Sigmoid colon (tissue), 4 donors: ENCODE measurements around the gene PAK1.

ENCODE experiments used
- CTCF ChIP-seq, 4 experiments: fragments of 450-650 bp in 3 of 4; fragments of 200-600 bp in 1 of 4; IDR thresholded peaks; one replicate each; pipeline ENCODE4 v1.5.1; 2016 to 2019; ENCODE audit warnings: antibody characterized with exemption in 4 of 4, mild to moderate bottlenecking in 3 of 4, moderate library complexity in 2 of 4
- EP300 ChIP-seq, 4 donors: sonication (generic); formaldehyde crosslinking; IDR thresholded peaks; one replicate each; pipeline ENCODE4 v1.6.1; 2017; ENCODE audit warnings: antibody characterized with exemption in 4 of 4
- POLR2A ChIP-seq, 2 donors: fragments of 450-650 bp; IDR thresholded peaks; one replicate each; pipeline ENCODE4 v1.6.1; 2016; ENCODE audit warnings: antibody characterized with exemption in 2 of 2, mild to moderate bottlenecking in 2 of 2, moderate library complexity in 2 of 2

- TF ChIP-seq CTCF (IDR thresholded peaks at IDR 0.05) (no peak), EP300 (IDR thresholded peaks at IDR 0.05) (no peak), POLR2A (IDR thresholded peaks at IDR 0.05) (no peak)
These were observed 50.3 kb downstream of the PAK1 start for GRCh38 chr11:77423624-77424023.
